HEK293 (cell line): ENCODE results near the gene UNC80.

Source experiments
- ATF2 ChIP-seq: fragments of 450-650 bp; formaldehyde crosslinking; IDR thresholded peaks from 2 replicates; pipeline ENCODE4 v1.5.1; 2016; ENCODE audit warnings: missing biosample characterization, missing genetic modification characterization, low read depth
- CTCF ChIP-seq: fragments of 450-650 bp; formaldehyde crosslinking; IDR thresholded peaks from 2 replicates; pipeline ENCODE4 v1.5.1; 2016; ENCODE audit warnings: missing biosample characterization, missing genetic modification characterization
- MYNN ChIP-seq: fragments of 450-650 bp; formaldehyde crosslinking; IDR thresholded peaks from 2 replicates; pipeline ENCODE4 v1.5.1; 2016; ENCODE audit warnings: missing biosample characterization, missing genetic modification characterization, borderline replicate concordance
- ZBTB7A ChIP-seq: fragments of 450-650 bp; formaldehyde crosslinking; IDR thresholded peaks from 2 replicates; pipeline ENCODE4 v1.5.1; 2016; ENCODE audit warnings: low read depth, missing biosample characterization, missing genetic modification characterization
- ZBTB8A ChIP-seq: fragments of 450-650 bp; formaldehyde crosslinking; IDR thresholded peaks from 2 replicates; pipeline ENCODE4 v1.5.1; 2016; ENCODE audit warnings: missing biosample characterization, missing genetic modification characterization
- ZFP69B ChIP-seq: fragments of 450-650 bp; formaldehyde crosslinking; IDR thresholded peaks from 2 replicates; pipeline ENCODE4 v1.5.1; 2016; ENCODE audit warnings: missing biosample characterization, missing genetic modification characterization
- ZNF214 ChIP-seq: fragments of 450-650 bp; formaldehyde crosslinking; IDR thresholded peaks from 2 replicates; pipeline ENCODE4 v1.5.1; 2017; ENCODE audit warnings: missing biosample characterization, mild to moderate bottlenecking, missing genetic modification characterization, borderline replicate concordance
- ZNF239 ChIP-seq: fragments of 450-650 bp; formaldehyde crosslinking; IDR thresholded peaks from 2 replicates; pipeline ENCODE4 v1.5.1; 2016; ENCODE audit warnings: missing biosample characterization, missing genetic modification characterization
- ZNF433 ChIP-seq: fragments of 450-650 bp; formaldehyde crosslinking; IDR thresholded peaks from 2 replicates; pipeline ENCODE4 v1.5.1; 2016; ENCODE audit warnings: missing biosample characterization, missing genetic modification characterization, low read depth
- ZNF747 ChIP-seq: fragments of 450-650 bp; formaldehyde crosslinking; IDR thresholded peaks from 2 replicates; pipeline ENCODE4 v1.5.1; 2016; ENCODE audit warnings: missing biosample characterization, missing genetic modification characterization
- ZNF76 ChIP-seq: fragments of 450-650 bp; formaldehyde crosslinking; IDR thresholded peaks from 2 replicates; pipeline ENCODE4; 2016; ENCODE audit warnings: low read depth, missing biosample characterization, missing genetic modification characterization, borderline replicate concordance
- ZNF785 ChIP-seq: fragments of 450-650 bp; formaldehyde crosslinking; IDR thresholded peaks from 2 replicates; pipeline ENCODE4 v1.5.1; 2016; ENCODE audit warnings: missing biosample characterization, missing genetic modification characterization

GRCh38 chr2:209907746-209908145 lies 136.1 kb downstream of the UNC80 start:
- TF ChIP-seq MYNN (no peak), ZNF433 (tag by site-specific recombination) (no peak), ZBTB8A (tag by site-specific recombination) (no peak), ZFP69B (tag by site-specific recombination) (no peak), CTCF (no peak), ZNF747 (no peak), ZBTB7A (tag by site-specific recombination) (no peak), ZNF214 (tag by site-specific recombination) (no peak), ZNF76 (tag by site-specific recombination) (no peak), ZNF785 (tag by site-specific recombination) (no peak), ATF2 (no peak), ZNF239 (no peak)
